ENCODE results near the gene KDM3B.

The KDM3B gene

DNA sequence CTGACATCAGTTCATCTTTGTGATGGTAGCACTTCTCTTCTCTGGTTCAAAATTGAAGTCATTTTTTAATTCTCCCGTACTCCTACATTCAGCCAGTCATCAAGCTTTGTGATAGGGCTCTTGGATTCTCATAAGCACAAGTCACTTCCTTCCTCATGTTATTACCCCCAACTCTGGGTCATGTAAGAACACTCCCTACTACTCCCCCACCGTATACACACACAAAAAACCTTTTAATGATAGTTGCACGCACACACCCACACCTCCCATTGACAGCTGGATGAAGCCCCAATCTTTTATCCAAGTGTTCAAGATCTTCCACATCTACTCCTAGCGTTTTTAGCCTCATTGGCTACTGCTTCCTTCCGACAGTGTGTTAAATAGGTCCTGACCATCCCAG lies 16.8 kb downstream of the KDM3B start:
- TF ChIP-seq, protein P1, sequence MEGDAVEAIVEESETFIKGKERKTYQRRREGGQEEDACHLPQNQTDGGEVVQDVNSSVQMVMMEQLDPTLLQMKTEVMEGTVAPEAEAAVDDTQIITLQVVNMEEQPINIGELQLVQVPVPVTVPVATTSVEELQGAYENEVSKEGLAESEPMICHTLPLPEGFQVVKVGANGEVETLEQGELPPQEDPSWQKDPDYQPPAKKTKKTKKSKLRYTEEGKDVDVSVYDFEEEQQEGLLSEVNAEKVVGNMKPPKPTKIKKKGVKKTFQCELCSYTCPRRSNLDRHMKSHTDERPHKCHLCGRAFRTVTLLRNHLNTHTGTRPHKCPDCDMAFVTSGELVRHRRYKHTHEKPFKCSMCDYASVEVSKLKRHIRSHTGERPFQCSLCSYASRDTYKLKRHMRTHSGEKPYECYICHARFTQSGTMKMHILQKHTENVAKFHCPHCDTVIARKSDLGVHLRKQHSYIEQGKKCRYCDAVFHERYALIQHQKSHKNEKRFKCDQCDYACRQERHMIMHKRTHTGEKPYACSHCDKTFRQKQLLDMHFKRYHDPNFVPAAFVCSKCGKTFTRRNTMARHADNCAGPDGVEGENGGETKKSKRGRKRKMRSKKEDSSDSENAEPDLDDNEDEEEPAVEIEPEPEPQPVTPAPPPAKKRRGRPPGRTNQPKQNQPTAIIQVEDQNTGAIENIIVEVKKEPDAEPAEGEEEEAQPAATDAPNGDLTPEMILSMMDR (IDR thresholded peaks at IDR 0.05; ENCODE audit: control insufficient read depth, insufficient read depth, low read depth, low read length, missing control alignments): no peak
- no peak overlapping the region for H3K4me3 ChIP-seq (ENCODE audit: control insufficient read depth, low read depth, low read length)
- no peak for DNase-seq (ENCODE audit: low read depth)

DNA sequence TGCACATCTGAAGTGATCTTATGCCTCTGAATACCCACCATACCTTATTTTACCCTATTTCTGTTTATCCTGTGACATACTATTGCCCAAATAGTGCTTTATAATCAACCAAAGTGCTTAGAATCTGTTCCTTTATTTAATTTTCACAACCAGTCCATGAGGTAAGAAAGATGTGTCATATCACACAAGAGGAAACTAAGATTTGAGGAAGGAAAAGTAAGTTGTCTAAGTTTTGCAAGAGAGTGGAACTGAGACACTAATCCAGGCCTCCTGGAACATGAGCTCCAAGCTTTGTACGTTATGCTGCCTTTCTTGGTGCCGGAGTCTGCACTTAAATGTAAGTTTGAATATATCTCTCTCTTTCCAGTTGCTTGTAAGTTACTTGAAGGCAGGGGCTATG lies 17.2 kb downstream of the KDM3B start:
- DNase-seq (ENCODE audit: low read depth): no peak
- H3K4me3 ChIP-seq (ENCODE audit: control insufficient read depth, low read depth, low read length): no peak overlapping the region
- TF ChIP-seq, protein P1 (IDR thresholded peaks at IDR 0.05; ENCODE audit: control insufficient read depth, insufficient read depth, low read depth, low read length, missing control alignments): no peak

DNA sequence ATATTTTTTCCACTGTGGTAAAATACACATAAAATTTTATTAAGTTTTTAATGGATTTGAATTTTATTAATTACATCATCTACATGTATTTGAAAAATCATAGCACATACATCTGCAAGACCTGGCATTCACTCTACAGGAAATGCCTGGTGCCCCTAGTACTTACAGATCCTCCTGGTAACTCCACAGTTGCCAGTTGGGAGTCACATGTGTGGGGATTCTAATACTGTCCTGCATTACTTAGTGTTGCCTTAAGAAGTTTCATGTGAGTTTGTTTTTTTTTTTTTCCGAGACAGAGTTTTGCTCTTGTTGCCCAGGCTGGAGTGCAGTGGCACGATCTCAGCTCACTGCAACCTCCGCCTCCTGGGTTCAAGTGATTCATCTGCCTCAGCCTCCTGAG lies 18.1 kb downstream of the KDM3B start:
- TF ChIP-seq, protein P1 (IDR thresholded peaks at IDR 0.05; ENCODE audit: control insufficient read depth, insufficient read depth, low read depth, low read length, missing control alignments): no peak
- no peak overlapping the region for H3K4me3 ChIP-seq (ENCODE audit: control insufficient read depth, low read depth, low read length)
- no peak for DNase-seq (ENCODE audit: low read depth)

DNA sequence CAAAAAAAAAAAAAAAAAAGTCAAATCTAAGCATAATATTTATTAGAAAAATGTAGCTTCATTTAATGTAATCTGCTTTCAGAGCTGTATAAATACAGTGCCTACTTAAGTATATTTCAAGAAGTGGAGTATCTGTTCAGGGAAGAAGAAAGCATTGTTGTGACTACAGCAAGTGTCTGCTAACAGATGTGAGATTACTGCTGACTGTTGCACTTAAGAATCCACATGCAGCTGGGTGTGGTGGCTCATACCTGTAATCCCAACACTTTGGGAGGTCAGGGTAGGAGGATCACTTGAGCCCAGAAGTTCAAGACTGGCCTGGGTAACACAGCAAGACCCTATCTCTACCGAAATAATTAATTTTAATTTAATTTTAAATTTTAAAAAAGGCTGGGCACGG lies 19.0 kb downstream of the KDM3B start:
- TF ChIP-seq, protein P1 (IDR thresholded peaks at IDR 0.05; ENCODE audit: control insufficient read depth, insufficient read depth, low read depth, low read length, missing control alignments): no peak
- no peak for DNase-seq (ENCODE audit: low read depth)
- no peak overlapping the region for H3K4me3 ChIP-seq (ENCODE audit: control insufficient read depth, low read depth, low read length)

DNA sequence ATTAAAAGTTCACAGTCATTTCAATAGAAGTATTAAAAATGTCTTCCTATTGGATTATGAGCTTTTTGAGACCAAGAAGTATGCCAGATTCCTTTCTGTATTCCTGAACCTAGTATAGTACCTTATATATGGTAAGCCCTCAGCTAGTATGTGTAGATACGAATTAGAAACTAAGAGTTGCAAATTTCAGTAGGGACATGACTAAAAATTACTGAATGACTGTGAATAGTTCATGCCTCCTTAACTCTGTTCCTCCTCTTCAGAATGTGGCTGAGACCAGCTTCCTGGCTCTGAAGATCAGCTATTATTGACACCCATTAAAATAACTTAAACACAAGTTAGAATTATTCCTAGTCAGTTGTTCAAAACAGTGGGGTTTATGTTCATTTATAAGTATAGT lies 19.7 kb downstream of the KDM3B start:
- no peak for DNase-seq (ENCODE audit: low read depth)

DNA sequence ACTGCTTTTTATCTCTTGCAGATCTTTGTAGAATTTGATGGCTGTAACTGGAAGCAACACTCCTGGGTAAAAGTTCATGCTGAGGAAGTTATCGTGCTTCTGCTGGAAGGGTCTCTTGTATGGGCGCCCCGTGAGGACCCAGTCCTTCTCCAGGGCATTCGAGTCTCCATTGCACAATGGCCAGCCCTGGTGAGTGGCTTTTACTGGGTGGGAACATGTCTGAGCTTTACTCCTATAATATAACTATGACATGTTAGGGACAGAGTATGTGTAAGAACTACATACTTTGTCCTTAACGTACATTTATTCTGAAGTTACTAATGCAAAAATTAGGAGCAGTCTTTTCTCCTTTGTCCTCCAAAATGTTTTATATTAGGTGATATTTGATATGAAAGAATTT lies 20.2 kb downstream of the KDM3B start:
- no peak overlapping the region for H3K4me3 ChIP-seq (ENCODE audit: control insufficient read depth, low read depth, low read length)
- no peak for DNase-seq (ENCODE audit: low read depth)
- TF ChIP-seq, protein P1 (IDR thresholded peaks at IDR 0.05; ENCODE audit: control insufficient read depth, insufficient read depth, low read depth, low read length, missing control alignments): no peak

More for the DNA sequence above, 19.7 kb downstream of the KDM3B start:
- TF ChIP-seq, protein P1 (IDR thresholded peaks at IDR 0.05; ENCODE audit: control insufficient read depth, insufficient read depth, low read depth, low read length, missing control alignments): no peak
- H3K4me3 ChIP-seq (ENCODE audit: control insufficient read depth, low read depth, low read length): no peak overlapping the region

DNA sequence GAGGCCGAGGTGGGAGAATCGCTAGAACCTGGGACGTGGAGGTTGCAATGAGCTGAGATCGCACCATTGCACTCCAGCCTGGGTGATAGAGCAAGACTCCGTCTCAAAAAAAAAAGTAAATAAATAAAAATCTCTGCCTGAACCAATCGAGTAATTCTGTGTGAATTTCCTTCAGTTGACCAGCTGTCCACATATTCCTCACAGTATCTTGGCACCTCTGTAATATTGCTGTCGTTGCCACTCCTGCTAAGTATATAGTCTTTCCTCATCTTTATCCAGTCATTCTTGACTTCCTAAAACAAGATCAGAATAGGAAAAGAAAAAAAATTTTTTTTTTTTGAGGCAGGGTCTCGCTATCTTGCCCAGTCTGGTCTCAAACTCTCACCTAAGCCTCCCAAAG lies 29.9 kb downstream of the KDM3B start:
- no peak for DNase-seq (ENCODE audit: low read depth)
- TF ChIP-seq, protein P1 (IDR thresholded peaks at IDR 0.05; ENCODE audit: control insufficient read depth, insufficient read depth, low read depth, low read length, missing control alignments): no peak

More for the DNA sequence above, 29.9 kb downstream of the KDM3B start:
- H3K4me3 ChIP-seq (ENCODE audit: control insufficient read depth, low read depth, low read length): no peak overlapping the region
